ENCODE data around the gene TNFSF18.
"Not testable (repeated sequence)": the region's sequence is repeated elsewhere in the genome, so short reads cannot be mapped to it uniquely, and the experiment has no call there.

TNFSF18 gene

GRCh38 chr1:173050865-173051264 is at the start of gene TNFSF18:
TNFSF18 (minus strand) TSS chr1:173050941; CDS start chr1:173050896, 45 bp downstream.
- no peak for DNase-seq (ENCODE audit: low read depth in 2 of 3, low spot score in 1 of 3)

GRCh38 chr1:173099166-173099565 is 48.4 kb upstream of the TNFSF18 start:
- DNase-seq (ENCODE audit: low read depth in 2 of 3, low spot score in 1 of 3) = no peak

- no peak for DNase-seq (ENCODE audit: low read depth in 2 of 3, low spot score in 1 of 3)
Measured at GRCh38 chr1:173098117-173098516, 47.4 kb upstream of the TNFSF18 start.

- no peak for DNase-seq (ENCODE audit: low read depth in 2 of 3, low spot score in 1 of 3)
Measured at GRCh38 chr1:173097001-173097400, 46.3 kb upstream of the TNFSF18 start.

GRCh38 chr1:173095632-173096031 is 44.9 kb upstream of the TNFSF18 start:
- DNase-seq (ENCODE audit: low read depth in 2 of 3, low spot score in 1 of 3) = no peak

GRCh38 chr1:173094541-173094940 is 43.8 kb upstream of the TNFSF18 start:
- DNase-seq (ENCODE audit: low read depth in 2 of 3, low spot score in 1 of 3) = no peak

GRCh38 chr1:173093691-173094445 is 43.1 kb upstream of the TNFSF18 start:
- no peak for DNase-seq (ENCODE audit: low read depth in 2 of 3, low spot score in 1 of 3)

- DNase-seq (ENCODE audit: low read depth in 2 of 3, low spot score in 1 of 3) = no peak
Measured at GRCh38 chr1:173084292-173084691, 33.6 kb upstream of the TNFSF18 start.

GRCh38 chr1:173082913-173083312 is 32.2 kb upstream of the TNFSF18 start:
- no peak for DNase-seq (ENCODE audit: low read depth in 2 of 3, low spot score in 1 of 3)

- DNase-seq (ENCODE audit: low read depth in 2 of 3, low spot score in 1 of 3) = not testable (repeated sequence)
Measured at GRCh38 chr1:173074217-173074616, 23.5 kb upstream of the TNFSF18 start.

- DNase-seq (ENCODE audit: low read depth in 2 of 3, low spot score in 1 of 3) = no peak
Measured at GRCh38 chr1:173064011-173064410, 13.3 kb upstream of the TNFSF18 start.

GRCh38 chr1:173063171-173063570 is 12.4 kb upstream of the TNFSF18 start:
- DNase-seq (ENCODE audit: low read depth in 2 of 3, low spot score in 1 of 3) = no peak

GRCh38 chr1:173062150-173062938 is 11.6 kb upstream of the TNFSF18 start:
- DNase-seq (ENCODE audit: low read depth in 2 of 3, low spot score in 1 of 3) = no peak

GRCh38 chr1:173058556-173058955 is 7.8 kb upstream of the TNFSF18 start:
- DNase-seq (ENCODE audit: low read depth in 2 of 3, low spot score in 1 of 3) = no peak

GRCh38 chr1:173057984-173058383 is 7.2 kb upstream of the TNFSF18 start:
- DNase-seq (ENCODE audit: low read depth in 2 of 3, low spot score in 1 of 3) = no peak

- no peak for DNase-seq (ENCODE audit: low read depth in 2 of 3, low spot score in 1 of 3)
Measured at GRCh38 chr1:173056365-173056764, 5.6 kb upstream of the TNFSF18 start.

- no peak for DNase-seq (ENCODE audit: low read depth in 2 of 3, low spot score in 1 of 3)
Measured at GRCh38 chr1:173052681-173053196, 2.0 kb upstream of the TNFSF18 start.

- no peak for DNase-seq (ENCODE audit: low read depth in 2 of 3, low spot score in 1 of 3)
Measured at GRCh38 chr1:173049322-173049633, 1.5 kb downstream of the TNFSF18 start.

GRCh38 chr1:173048621-173049321 is 2.0 kb downstream of the TNFSF18 start:
- DNase-seq (ENCODE audit: low read depth in 2 of 3, low spot score in 1 of 3) = no peak

- DNase-seq (ENCODE audit: low read depth in 2 of 3, low spot score in 1 of 3) = no peak
Measured at GRCh38 chr1:173044656-173045055, 6.1 kb downstream of the TNFSF18 start.

GRCh38 chr1:173043253-173043652 is 7.5 kb downstream of the TNFSF18 start:
- no peak for DNase-seq (ENCODE audit: low read depth in 2 of 3, low spot score in 1 of 3)

GRCh38 chr1:173042806-173043205 is 7.9 kb downstream of the TNFSF18 start:
- no peak for DNase-seq (ENCODE audit: low read depth in 2 of 3, low spot score in 1 of 3)

All from stimulated activated CD4-positive, alpha-beta T cell treated with anti-CD3 and anti-CD28 coated beads, Interleukin-12 subunit alpha, Interleukin-12 subunit beta, amount 100 ng/mL, for 48 hours (primary cell).